Measurements from ENCODE around the gene NANP. TPM values are rescaled to one million over a fixed set of nuclear protein-coding genes. Genes with fewer than 3 reads are reported as not detected.

NANP gene
- total RNA-seq, 1 donor from 2014 or later = 6.8 TPM

DNA sequence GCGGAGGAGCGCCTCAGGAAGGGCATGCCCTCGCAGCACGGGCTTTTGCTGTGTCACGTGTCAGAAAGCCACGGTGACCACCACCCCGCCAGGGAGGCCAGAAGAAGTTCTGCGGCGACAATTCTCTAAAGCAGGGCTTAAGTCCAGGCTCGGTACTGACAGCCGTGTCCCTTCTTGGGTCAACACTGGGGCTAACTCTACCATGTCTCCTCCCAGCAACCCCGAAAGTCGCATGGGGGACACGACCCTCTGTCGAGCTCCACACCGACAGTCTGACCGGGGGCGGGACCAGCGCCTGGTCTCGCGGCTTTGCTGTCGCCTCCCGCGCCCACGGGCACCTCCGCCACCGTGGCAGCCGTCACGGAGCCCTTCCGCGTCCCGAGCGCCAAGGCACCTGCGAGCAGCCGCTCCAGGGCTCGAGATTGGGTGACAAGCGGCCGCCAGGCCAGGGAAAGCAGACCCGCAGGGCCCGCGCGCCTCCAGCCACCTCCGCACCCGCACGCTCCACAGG, 534 bp downstream of the NANP start:
- TF ChIP-seq, protein P1, sequence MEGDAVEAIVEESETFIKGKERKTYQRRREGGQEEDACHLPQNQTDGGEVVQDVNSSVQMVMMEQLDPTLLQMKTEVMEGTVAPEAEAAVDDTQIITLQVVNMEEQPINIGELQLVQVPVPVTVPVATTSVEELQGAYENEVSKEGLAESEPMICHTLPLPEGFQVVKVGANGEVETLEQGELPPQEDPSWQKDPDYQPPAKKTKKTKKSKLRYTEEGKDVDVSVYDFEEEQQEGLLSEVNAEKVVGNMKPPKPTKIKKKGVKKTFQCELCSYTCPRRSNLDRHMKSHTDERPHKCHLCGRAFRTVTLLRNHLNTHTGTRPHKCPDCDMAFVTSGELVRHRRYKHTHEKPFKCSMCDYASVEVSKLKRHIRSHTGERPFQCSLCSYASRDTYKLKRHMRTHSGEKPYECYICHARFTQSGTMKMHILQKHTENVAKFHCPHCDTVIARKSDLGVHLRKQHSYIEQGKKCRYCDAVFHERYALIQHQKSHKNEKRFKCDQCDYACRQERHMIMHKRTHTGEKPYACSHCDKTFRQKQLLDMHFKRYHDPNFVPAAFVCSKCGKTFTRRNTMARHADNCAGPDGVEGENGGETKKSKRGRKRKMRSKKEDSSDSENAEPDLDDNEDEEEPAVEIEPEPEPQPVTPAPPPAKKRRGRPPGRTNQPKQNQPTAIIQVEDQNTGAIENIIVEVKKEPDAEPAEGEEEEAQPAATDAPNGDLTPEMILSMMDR (IDR thresholded peaks at IDR 0.05; ENCODE audit: unreplicated experiment) = no peak
- Mint-ChIP-seq H3K4me3 (ENCODE audit: unreplicated experiment) (peak overlapping the region; percentile 93), H3K36me3 (ENCODE audit: low read depth, unreplicated experiment) (peaks cover 8% of the 10 kb centered on the region), H3K4me1 (ENCODE audit: unreplicated experiment) (peaks cover 45% of the 10 kb centered on the region), H3K27me3 (ENCODE audit: unreplicated experiment) (peaks cover 3% of the 10 kb centered on the region), H3K27ac (ENCODE audit: unreplicated experiment) (no peak overlapping the region), H3K9me3 (ENCODE audit: unreplicated experiment) (no peaks in the 10 kb centered on the region)
- DNase-seq (ENCODE audit: low spot score) = peak; percentile 44

DNA sequence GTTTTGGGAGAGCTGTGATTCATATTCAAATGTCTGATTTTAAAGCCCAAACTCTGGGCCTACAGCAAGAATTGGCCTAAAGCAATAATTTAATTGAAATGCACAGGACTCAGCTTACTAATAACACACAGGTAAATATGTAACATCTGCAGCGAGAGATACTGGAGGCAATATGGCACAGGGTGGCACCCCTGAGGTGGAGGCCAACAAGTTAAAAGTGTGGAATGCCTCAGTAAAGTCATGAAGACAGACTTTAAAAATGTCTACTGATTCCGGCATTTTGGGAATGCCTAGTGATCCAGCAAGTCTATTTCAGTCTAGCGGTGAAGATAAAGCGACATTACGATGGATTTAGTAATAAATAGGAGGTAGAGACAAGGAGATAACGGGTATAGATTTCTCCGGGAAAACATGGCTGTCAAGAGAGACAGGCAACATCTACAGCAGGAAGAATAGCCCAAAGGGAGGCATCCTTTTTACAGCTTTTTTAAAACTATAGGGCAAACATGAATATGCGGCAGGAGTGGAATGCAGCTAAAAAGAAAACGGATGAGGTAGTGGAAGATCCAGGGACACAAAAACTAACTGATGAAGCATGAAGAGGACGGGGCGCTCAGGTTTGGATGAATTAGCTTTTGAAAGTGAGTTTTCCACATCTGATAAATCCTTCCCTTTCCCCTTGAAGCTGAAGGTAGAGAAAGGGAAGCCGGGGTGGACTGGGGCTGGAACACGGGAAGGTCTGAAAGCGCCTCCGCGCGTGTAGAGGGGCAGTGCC, 1.2 kb downstream of the NANP start:
- H3K9me3 Mint-ChIP-seq (ENCODE audit: unreplicated experiment) = no peaks in the 10 kb centered on the region
- peaks cover 48% of the 10 kb centered on the region for H3K4me1 Mint-ChIP-seq (ENCODE audit: unreplicated experiment)
- TF ChIP-seq, protein P1 (IDR thresholded peaks at IDR 0.05; ENCODE audit: unreplicated experiment) = no peak
- H3K27me3 Mint-ChIP-seq (ENCODE audit: unreplicated experiment) = peaks cover 4% of the 10 kb centered on the region
- peaks cover 4% of the 10 kb centered on the region for H3K36me3 Mint-ChIP-seq (ENCODE audit: low read depth, unreplicated experiment)
- H3K4me3 Mint-ChIP-seq (ENCODE audit: unreplicated experiment) = peak overlapping the region; percentile 93
- DNase-seq (ENCODE audit: low spot score) = no peak
- peak overlapping the region; percentile 65 for H3K27ac Mint-ChIP-seq (ENCODE audit: unreplicated experiment)

DNA sequence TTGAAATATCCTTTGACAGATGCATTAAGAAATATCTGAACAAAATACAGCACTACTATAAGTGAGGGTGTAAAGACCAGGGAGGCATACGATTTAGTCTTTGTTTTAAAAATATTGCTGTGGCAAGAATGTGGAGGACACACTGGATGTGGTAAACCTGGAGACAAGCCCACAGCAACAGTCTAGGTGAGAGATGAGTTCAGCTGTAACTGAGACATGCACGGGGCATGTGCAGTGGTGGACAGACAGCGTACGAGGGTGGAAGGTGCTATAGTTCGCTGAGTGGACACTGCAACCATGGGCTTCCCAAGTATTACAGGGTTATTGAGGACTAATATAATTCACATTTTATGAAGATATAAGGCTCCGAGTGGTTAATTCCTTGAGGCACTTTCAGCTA, 1.8 kb downstream of the NANP start:
- Mint-ChIP-seq H3K4me1 (ENCODE audit: unreplicated experiment) (peaks cover 48% of the 10 kb centered on the region), H3K36me3 (ENCODE audit: low read depth, unreplicated experiment) (peaks cover 4% of the 10 kb centered on the region), H3K27me3 (ENCODE audit: unreplicated experiment) (peaks cover 4% of the 10 kb centered on the region), H3K4me3 (ENCODE audit: unreplicated experiment) (peak overlapping the region; percentile 93), H3K9me3 (ENCODE audit: unreplicated experiment) (no peaks in the 10 kb centered on the region), H3K27ac (ENCODE audit: unreplicated experiment) (no peak overlapping the region)
- TF ChIP-seq, protein P1 (IDR thresholded peaks at IDR 0.05; ENCODE audit: unreplicated experiment) = no peak
- no peak for DNase-seq (ENCODE audit: low spot score)

DNA sequence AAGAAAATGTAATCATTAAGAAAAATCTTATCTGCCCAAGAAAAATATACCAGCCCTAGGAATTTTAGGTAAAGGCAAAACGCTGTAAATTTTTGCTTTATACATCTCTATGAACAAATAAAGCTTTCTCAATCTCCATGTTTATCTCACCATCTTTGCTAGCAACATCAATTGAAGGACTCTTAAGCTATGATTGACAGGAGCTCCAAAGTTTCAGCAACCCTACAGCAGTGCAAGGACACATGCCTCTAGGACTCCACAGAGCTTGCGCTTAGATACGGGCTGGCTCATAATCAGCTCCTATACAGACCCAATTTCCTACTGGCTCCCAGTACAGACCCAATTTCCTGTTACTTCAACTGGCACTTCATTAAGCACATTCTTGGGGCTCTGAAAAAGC, 4.3 kb downstream of the NANP start:
- Mint-ChIP-seq H3K9me3 (ENCODE audit: unreplicated experiment) (no peaks in the 10 kb centered on the region), H3K4me1 (ENCODE audit: unreplicated experiment) (peaks cover 36% of the 10 kb centered on the region), H3K27me3 (ENCODE audit: unreplicated experiment) (peaks cover 4% of the 10 kb centered on the region), H3K4me3 (ENCODE audit: unreplicated experiment) (no peak overlapping the region), H3K36me3 (ENCODE audit: low read depth, unreplicated experiment) (peaks cover 5% of the 10 kb centered on the region), H3K27ac (ENCODE audit: unreplicated experiment) (no peak overlapping the region)
- no peak for DNase-seq (ENCODE audit: low spot score)
- TF ChIP-seq, protein P1 (IDR thresholded peaks at IDR 0.05; ENCODE audit: unreplicated experiment) = no peak

DNA sequence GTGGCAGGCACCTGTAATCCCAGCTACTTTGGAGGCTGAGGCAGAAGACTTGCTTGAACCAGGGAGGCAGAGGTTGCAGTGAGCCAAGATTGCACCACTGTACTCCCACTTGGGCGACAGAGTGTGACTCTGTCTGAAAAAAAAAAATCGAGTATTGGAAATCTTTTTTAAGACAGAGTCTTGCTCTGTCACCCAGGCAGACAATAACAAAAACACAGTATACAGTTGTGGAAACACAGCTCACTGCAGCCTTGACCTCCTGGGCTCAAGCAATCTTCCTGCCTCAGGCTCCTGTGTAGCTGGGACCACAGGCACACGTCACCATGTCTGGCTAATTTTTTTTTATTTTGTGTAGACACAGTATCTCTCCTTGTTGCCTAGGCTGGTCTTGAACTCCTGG, 15.0 kb downstream of the NANP start:
- Mint-ChIP-seq H3K9me3 (ENCODE audit: unreplicated experiment) (no peaks in the 10 kb centered on the region), H3K27ac (ENCODE audit: unreplicated experiment) (no peak overlapping the region), H3K4me1 (ENCODE audit: unreplicated experiment) (no peaks in the 10 kb centered on the region), H3K36me3 (ENCODE audit: low read depth, unreplicated experiment) (no peaks in the 10 kb centered on the region), H3K4me3 (ENCODE audit: unreplicated experiment) (no peak overlapping the region), H3K27me3 (ENCODE audit: unreplicated experiment) (no peaks in the 10 kb centered on the region)
- no peak for DNase-seq (ENCODE audit: low spot score)
- TF ChIP-seq, protein P1 (IDR thresholded peaks at IDR 0.05; ENCODE audit: unreplicated experiment) = no peak

Data from endothelial cell (in vitro differentiated cells).